Fibroblast of pulmonary artery (primary cell): Measurements from ENCODE around the gene LIN37.
A peak's percentile ranks its signal among the peaks of the same experiment; 100 is the strongest.

Experiments used
- DNase-seq: peaks from one replicate; pipeline ENCODE4 v3.0.0-alpha.2; 2010; ENCODE audit warnings: low read depth
- H3K4me3 ChIP-seq: replicated peaks from 2 replicates; pipeline ENCODE4 v1.5.1; 2011; ENCODE audit warnings: low read depth, mild to moderate bottlenecking, control low read depth, low read length, moderate library complexity
- TF ChIP-seq, protein P1 (sequence below): IDR thresholded peaks from 2 replicates; pipeline ENCODE4 v1.5.1; 2011; ENCODE audit warnings: mild to moderate bottlenecking, control low read depth, low read length, inconsistent platforms; ENCODE audit errors: missing control alignments

The LIN37 gene

DNA sequence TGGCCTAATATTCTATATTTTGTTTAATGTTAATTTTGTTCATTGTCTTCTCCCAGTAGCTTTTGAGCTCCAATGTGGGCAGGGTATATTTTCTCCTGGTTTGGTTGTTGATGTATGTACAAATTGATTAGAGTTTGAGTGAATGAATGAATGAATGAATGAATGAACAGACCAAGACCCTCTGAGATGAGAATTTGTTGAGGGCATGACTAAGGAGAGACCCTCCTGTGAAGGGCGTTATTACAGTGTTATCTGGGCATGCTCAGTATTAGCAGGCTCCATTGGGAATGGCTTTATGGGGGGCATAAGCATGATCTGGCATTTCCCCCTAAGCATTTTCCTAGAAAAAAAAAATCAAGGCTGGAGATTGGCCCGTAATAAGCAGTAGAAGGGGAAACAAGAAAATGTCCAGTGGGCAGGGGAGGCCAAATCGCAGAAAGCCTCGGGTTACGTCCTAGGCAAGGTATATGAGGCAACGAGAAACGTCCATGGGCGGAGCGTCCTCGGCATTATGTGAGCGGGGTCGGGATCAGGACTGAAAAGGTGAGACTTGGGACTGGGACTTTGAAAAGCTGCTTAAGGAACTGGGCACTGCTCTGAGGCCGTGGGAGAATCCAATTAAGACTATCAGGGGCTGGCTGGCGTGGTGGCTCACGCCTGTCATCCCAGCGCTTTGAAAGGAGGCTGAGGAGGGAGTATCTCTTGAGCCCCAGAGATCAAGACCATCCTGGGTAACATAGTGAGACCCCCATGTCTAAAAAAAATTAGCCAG lies 26.1 kb downstream of the LIN37 start:
- DNase-seq = no peak
- H3K4me3 ChIP-seq = peak overlapping the region; percentile 31
- TF ChIP-seq, protein P1, sequence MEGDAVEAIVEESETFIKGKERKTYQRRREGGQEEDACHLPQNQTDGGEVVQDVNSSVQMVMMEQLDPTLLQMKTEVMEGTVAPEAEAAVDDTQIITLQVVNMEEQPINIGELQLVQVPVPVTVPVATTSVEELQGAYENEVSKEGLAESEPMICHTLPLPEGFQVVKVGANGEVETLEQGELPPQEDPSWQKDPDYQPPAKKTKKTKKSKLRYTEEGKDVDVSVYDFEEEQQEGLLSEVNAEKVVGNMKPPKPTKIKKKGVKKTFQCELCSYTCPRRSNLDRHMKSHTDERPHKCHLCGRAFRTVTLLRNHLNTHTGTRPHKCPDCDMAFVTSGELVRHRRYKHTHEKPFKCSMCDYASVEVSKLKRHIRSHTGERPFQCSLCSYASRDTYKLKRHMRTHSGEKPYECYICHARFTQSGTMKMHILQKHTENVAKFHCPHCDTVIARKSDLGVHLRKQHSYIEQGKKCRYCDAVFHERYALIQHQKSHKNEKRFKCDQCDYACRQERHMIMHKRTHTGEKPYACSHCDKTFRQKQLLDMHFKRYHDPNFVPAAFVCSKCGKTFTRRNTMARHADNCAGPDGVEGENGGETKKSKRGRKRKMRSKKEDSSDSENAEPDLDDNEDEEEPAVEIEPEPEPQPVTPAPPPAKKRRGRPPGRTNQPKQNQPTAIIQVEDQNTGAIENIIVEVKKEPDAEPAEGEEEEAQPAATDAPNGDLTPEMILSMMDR = no peak

DNA sequence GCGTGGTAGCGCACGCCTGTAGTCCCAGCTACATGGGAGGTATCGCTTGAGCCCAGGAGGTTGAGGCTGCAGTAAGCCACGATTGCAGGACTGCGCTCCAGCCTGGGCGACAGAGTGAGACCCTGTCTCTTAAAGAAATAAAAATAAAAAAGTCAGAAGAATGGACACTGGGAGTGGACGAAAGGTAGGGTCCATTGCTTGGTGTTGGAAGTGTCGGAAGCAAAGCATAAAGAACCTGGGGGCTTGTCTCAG lies 26.6 kb downstream of the LIN37 start:
- no peak for DNase-seq
- TF ChIP-seq, protein P1 = no peak
- peak overlapping the region; percentile 31 for H3K4me3 ChIP-seq

DNA sequence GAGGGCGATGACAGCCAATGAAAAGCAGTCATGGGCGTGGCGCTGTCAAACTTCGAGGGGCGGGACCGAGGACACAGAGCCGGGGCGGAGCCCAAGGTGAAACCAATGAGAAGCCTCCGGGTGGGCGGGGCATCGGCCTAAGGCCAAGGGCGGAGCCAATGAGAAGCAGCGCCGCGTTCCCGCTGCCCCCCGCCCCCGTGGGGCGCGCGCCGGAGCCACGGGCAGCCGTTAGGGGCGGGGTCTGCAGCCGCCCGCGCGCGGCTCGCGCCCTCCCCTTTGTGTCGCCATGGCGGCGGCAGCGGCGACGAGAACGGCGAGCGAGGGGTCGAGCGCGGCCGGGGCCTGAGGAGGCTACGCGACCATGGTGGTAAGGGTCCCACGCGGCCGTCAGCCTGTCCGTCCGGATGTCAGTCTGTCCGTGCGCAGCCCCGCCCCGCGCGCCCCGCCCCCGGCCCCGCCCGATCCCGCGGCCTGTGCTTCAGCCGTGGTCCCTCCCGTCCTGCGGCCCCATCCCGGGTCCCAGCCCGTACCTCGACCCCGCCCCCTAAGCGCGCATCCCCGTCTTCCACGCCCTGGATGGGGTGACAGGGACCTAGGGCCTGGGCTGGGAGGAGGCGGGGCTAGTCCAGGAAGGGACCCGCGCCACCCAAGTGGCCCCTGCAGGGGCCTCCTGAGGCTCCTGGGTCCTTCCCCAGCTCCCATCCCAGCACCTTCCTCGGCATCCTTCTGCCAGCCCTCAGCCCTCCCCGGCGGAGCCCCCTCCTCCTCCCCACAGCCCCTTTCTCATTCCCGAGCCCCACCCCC lies 27.1 kb downstream of the LIN37 start, which contains the start of gene ARHGAP33:
TSS of gene ARHGAP33 (plus strand) at position 267 of the 804 bp plus-strand sequence. CDS start at position 362, 95 bp downstream.
- H3K4me3 ChIP-seq = peak within 1 kb of the TSS; percentile 67
- peak; percentile 96 for DNase-seq
- TF ChIP-seq, protein P1 = no peak

DNA sequence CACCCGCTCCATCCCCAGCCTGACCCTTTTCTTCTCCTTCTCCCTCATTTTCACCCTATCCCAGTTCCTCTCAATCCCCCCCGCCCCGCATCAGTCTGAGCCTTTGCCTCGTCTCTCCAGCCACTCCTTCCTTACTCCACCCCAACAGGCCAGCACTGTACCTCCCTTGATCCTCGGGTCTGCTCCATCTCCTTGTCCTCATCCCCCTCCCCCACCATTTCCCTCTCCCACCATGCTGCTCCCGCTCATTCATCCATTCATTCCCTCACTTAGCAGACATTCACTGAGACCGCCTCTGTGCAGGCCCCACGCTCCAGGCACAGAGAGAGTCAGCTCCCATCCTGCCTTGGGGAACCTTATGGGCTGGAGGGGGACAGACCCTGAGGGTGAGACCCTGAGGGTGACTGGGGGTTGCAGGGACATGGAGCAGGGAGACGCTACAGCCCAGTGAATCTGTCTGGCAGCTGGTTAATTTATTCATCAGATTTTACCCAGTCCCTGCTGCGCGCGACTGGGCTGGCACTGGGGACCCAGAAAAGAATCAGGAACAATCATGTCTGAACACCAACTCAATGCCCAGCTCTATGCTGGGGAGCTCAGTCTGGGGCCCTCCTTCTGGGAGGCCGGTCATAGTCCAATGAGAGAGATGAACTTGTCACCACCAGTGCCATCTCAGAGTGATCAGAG lies 27.9 kb downstream of the LIN37 start:
- DNase-seq = no peak
- TF ChIP-seq, protein P1 = no peak
- peak overlapping the region; percentile 67 for H3K4me3 ChIP-seq

DNA sequence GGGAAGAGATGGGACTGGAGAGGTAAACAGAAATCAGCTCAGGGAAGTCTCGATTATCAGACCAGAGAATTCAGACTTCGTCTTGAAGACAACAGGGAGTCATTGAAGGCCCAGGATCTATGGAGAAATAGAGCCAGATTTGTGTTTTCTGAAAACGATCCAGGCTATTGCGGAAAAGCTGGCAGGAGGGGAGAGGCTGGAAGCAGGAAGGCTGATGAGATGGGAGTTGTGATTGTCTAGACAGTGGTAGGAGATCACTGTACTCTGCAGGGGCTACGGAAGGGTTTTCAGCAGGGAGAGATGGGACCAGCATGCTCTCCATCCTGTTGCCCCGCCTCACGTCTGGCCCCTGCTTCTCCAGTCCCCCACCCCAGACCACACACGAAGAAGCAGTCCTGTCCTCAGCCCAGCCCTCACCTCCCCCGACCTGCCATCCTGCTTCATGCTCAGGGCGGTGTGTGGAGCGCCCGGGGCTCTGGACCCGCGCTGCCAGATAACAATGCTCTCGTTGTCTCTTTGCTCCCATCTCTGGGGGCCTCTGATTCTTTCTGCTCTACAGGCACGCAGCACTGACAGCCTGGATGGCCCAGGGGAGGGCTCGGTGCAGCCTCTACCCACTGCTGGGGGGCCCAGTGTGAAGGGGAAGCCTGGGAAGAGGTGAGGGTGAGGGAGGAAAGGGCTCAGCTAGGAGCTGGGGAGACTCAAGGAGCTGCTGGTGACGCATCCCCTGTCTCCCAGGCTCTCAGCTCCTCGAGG lies 28.9 kb downstream of the LIN37 start:
- TF ChIP-seq, protein P1 = no peak
- H3K4me3 ChIP-seq = no peak overlapping the region
- no peak for DNase-seq

DNA sequence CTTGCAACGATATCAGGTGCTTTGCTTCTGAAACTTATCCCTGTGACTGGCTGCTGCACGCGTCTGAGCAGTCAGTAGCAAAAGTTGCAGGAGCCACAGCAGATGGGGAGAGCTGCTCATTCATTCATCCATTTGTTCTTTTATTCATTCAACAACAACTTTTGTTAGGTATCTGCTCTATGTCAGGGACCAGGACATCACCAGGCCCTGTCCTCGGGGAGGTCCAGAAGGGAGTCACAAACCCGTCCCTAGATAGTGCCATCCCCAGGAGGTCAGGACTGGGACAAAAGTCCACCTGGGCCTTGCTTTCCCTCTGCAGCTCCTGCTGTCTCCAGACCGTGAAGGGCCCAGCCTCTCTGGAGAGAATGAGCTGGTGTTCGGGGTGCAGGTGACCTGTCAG lies 29.6 kb downstream of the LIN37 start:
- TF ChIP-seq, protein P1 = no peak
- no peak overlapping the region for H3K4me3 ChIP-seq
- no peak for DNase-seq
